NCI-H748 treated with DMSO at 0.1 percent for 48 hours (cell line): ENCODE data around the gene CMSS1.

ENCODE experiments used
- DNase-seq: peaks from one replicate; lab custom pipeline; 2025; lab: John Stamatoyannopoulos, UW

CMSS1 gene

GRCh38 chr3:100107221-100107814 is 289.7 kb downstream of the CMSS1 start:
- no peak for DNase-seq

GRCh38 chr3:100108464-100109079 is 290.9 kb downstream of the CMSS1 start:
- no peak for DNase-seq

- no peak for DNase-seq
These were observed 292.5 kb downstream of the CMSS1 start for GRCh38 chr3:100110162-100110561.

GRCh38 chr3:100111728-100112127 is 294.1 kb downstream of the CMSS1 start:
- no peak for DNase-seq

- DNase-seq = no peak
These were observed 296.2 kb downstream of the CMSS1 start for GRCh38 chr3:100113723-100114412.

- no peak for DNase-seq
These were observed 296.9 kb downstream of the CMSS1 start, which contains the start of gene FILIP1L for GRCh38 chr3:100114413-100115030. FILIP1L (minus strand) TSS chr3:100114501.

GRCh38 chr3:100117093-100117492 is 299.4 kb downstream of the CMSS1 start:
- DNase-seq = no peak

- no peak for DNase-seq
These were observed 302.4 kb downstream of the CMSS1 start for GRCh38 chr3:100120012-100120411.

GRCh38 chr3:100120693-100121092 is 303.0 kb downstream of the CMSS1 start:
- no peak for DNase-seq

GRCh38 chr3:100122321-100122720 is 304.7 kb downstream of the CMSS1 start:
- no peak for DNase-seq

GRCh38 chr3:100123112-100123511 is 305.4 kb downstream of the CMSS1 start:
- DNase-seq = no peak

GRCh38 chr3:100124201-100124761 is 306.6 kb downstream of the CMSS1 start:
- no peak for DNase-seq

GRCh38 chr3:100125161-100125938 is 307.7 kb downstream of the CMSS1 start:
- DNase-seq = no peak

GRCh38 chr3:100127792-100128191 is 310.1 kb downstream of the CMSS1 start:
- no peak for DNase-seq

- no peak for DNase-seq
These were observed 310.9 kb downstream of the CMSS1 start for GRCh38 chr3:100128565-100128964.

GRCh38 chr3:100129941-100130340 is 312.3 kb downstream of the CMSS1 start:
- no peak for DNase-seq

GRCh38 chr3:100131241-100131640 is 313.6 kb downstream of the CMSS1 start:
- DNase-seq = no peak

GRCh38 chr3:100136921-100137320 is 319.3 kb downstream of the CMSS1 start:
- no peak for DNase-seq

GRCh38 chr3:100140976-100141375 is 323.3 kb downstream of the CMSS1 start:
- DNase-seq = no peak

GRCh38 chr3:100141586-100141985 is 323.9 kb downstream of the CMSS1 start:
- no peak for DNase-seq

- no peak for DNase-seq
These were observed 326.7 kb downstream of the CMSS1 start for GRCh38 chr3:100144255-100144866.
